Kidney tubule cell (primary cell): ENCODE data around the gene MYOG.

Experiments used
- DNase-seq: peaks from one replicate; pipeline ENCODE4 v3.0.0-alpha.2; 2018; ENCODE audit warnings: low spot score

Gene MYOG

GRCh38 chr1:203117611-203118575 is 32.1 kb upstream of the MYOG start:
- DNase-seq = peak; percentile 70

DNA sequence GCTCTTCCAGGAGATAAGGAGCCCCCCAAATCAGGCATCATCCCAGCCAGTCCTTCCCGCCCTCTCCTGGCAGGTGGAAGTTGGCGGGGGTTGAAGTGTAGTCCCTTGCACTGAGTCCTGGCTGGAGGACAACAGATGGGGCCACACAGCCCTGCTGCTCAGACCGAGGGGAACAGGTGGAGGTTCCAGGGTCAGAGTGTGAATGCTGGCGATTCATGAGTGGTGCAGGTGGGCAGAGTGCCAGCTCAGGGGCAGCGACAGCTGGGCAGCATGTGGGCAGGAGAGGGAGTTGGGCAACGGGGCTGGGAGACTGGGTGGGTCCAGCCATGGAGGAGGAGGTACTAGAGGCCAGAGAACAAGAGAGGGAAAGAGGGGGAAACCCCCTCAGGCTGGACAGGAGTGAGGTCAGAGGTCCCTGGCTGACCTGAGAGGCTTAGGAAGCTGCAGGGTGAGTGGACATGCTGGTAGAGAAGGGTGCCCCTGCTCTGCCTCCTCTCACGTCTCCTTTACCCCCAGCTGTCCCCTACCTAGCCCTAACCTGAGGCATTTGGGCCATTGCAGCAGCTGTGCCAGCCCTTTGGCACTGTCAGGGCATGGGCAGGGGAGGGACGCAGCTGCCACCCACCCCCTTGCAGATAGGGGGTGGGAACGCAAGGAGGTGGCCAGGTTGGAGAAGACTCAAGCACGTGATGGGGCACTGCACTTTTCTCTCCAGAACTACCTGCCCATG is 30.4 kb upstream of the MYOG start:
- no peak for DNase-seq

DNA sequence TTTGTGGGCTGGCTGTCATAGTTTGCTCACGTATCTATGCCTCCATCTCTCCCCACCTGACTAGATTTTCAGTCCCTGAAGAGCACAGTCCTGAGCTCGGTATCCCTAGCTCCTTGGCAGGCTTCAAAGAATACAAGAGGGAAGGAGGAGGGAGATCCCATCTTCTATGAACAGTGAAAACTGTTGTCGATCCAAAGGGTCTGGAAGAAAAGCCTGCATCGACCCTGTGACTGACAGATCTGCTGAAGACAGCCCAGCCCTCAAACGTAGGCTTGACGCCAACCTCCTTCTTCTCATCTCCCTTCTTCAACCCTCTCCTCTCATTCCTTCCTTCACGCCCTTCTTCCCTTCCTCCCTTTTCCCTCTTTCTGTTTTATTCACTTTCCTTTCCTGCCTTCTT is 28.4 kb upstream of the MYOG start:
- no peak for DNase-seq

DNA sequence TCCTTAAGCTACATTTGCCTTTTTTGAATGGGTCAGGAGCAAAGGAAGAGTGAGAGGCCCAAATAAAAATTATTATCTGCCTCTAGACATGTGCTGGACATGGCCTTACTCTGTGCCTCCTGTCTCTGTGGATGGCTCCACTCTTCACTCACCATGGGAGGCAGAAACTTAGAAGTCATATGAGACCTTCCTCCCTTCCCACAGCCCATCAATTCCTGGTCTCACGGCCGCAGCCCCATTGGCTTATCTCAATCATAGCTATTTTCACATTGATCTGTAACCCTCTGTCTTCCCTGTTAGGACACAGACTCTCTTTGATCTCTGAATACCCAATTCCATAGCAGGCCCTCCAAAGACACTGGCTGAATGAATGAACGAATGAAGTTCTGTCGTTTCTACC is 27.5 kb upstream of the MYOG start:
- no peak for DNase-seq

- DNase-seq = no peak
Observed at GRCh38 chr1:203112475-203112874, 26.7 kb upstream of the MYOG start.

GRCh38 chr1:203104789-203105390 is 19.1 kb upstream of the MYOG start:
- DNase-seq = no peak

DNA sequence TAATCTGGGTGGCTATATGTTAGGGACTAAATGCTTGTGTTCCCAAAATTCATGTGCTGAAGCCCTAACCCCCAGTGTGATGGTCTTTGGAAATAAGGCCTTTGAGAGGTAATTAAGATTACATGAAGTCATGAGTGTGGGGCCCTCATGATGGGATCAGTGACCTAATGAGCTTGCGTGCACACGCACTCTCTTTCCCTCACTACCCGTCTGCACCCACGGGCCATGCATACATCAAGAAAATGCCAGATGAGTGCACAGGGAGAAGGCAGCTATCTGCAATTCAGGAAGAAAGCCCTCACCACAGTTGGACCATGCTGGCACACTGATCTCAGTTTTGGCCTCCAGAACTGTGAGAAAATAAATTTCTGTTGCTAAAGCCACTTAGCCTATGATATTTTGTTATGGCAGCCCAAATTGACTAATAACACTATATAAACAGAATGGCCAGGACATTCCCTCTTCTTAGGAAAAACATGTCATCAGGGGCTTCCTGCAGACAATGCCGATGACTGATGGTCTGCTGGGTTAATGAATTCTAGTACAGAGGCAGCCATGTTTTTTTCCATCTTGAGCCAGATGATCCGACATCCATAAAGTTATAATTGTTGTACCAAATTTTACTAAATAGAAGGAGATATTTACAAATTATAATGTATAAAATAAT is 18.1 kb upstream of the MYOG start:
- DNase-seq = no peak

DNA sequence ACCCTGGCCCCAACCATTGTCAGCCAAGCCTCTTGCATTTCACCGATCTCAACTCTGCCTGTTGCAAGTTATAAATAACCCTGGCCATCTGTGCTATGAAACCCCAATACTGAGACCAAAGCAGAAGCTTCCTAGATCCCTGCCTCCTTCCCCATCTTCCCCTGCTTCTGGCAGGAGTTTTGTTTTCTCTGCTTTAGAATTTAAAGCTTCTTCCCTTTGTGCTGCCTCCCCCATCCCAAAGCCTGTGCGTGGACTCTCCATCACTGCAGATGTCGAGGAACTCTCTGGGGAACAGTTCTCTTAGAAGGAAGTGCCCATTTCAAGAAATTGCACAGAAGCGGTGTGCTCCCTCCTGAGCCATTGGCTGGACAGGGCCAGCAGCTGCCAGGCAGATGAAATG is 17.4 kb upstream of the MYOG start:
- DNase-seq = no peak

GRCh38 chr1:203101813-203102634 is 16.2 kb upstream of the MYOG start:
- no peak for DNase-seq

DNA sequence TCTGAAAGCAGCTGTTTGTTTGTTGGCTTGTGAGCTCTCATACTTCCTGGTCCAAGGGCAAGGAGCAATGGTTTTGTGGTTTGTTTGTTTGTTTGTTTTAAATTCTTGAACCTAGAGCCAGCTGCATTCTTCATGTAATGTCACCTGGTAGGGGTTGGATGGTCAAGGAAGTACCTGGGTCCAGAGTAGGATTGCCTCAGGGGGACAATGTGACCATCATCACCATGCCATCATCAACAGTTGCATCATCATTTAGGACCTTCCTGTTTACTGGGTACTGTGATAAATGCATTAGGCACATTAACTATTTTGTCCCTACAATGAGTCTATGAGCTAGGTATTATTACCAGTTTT is 14.7 kb upstream of the MYOG start:
- DNase-seq = peak; percentile 60

GRCh38 chr1:203099805-203100515 is 14.1 kb upstream of the MYOG start:
- DNase-seq = peak; percentile 6

- no peak for DNase-seq
Observed at GRCh38 chr1:203098914-203099520, 13.2 kb upstream of the MYOG start.

DNA sequence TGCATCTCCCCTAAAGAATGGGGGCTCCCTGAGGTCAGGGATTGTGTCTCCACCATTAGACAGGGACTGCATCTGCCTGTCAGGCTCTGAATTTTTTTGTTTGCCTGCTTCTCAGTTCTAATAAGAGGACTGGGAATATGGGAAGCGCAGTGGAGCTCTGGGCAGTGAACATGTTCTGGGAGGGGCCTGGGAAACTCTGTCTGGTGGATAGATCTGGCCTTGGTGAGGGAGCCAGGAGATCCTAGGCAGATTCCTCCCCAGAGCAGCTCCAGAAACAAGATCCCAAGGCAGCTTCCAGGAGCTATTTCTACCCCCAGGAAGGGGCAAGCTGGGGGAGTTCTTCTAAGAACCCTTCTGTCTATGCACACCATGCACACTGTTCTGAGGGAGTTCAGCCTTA is 12.6 kb upstream of the MYOG start:
- no peak for DNase-seq

- DNase-seq = no peak
Observed at GRCh38 chr1:203097001-203097400, 11.2 kb upstream of the MYOG start.

DNA sequence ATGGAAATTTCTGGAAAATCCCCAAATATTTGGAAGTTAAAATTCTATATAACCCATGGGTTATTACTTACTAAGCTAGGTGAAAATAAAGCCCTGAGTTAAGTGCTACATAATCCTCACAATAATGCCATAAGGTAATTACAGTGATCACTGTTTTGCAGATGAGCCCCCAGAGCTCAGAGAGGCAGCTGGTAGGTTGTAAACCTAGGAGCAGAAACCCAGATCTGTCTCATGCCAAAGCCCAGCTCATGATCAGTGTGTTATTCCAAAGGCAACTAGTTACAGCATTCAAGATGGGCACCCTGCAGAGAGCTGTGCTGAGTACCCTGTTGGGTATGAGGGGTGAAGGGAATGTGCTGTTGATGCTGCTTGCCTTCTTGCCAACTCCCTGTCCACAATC is 10.8 kb upstream of the MYOG start:
- no peak for DNase-seq

- no peak for DNase-seq
Observed at GRCh38 chr1:203095061-203095690, 9.4 kb upstream of the MYOG start.

GRCh38 chr1:203093754-203094410 is 8.1 kb upstream of the MYOG start:
- DNase-seq = peak; percentile 45

DNA sequence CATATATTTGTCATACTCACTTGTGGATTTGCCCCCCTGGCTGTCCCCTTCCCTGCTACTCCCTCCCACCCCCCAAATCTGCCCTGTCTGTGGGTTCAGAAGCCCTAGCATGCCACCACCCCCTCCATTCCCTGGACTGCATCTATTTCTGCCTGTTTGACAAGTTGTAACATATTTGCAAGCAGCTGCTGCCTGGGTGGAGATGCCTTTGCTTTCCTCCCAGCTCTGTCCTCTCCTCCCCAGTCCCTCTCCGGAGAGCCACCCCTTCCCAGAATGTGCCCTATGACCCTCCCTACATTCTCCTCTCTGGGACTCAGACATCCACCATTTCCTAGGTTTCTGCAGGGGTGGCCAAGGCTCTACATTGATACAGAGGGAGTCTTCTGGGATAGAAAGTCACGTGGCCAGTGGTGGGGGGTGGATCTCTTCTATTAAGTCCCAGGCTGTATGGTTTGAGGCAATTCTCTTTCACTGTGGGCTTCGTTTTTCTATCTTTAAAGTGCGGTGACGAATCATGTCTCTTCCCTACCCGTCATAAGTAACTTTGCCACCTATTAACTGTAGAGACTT is 6.0 kb upstream of the MYOG start:
- no peak for DNase-seq

GRCh38 chr1:203091199-203091477 is 5.3 kb upstream of the MYOG start:
- no peak for DNase-seq
